B cell (primary cell): ENCODE data around the gene CHST10. TPM values are rescaled to one million over a fixed set of nuclear protein-coding genes. Genes with fewer than 3 reads are reported as not detected.
"Not testable (repeated sequence)": the region's sequence is repeated elsewhere in the genome, so short reads cannot be mapped to it uniquely, and the experiment has no call there.

Experiments used
- ATAC-seq: fragments of 200-7000 bp; cut with Tn5 transposase; one replicate; pipeline ENCODE4 v1.10.0; 2021; ENCODE audit warnings: low read depth, mild to moderate bottlenecking, moderate number of reproducible peaks, moderate library complexity
- CTCF ChIA-PET: fragments of 350-600 bp; sonication (Branson Sonifier 250); formaldehyde crosslinking; loops from one replicate; lab custom pipeline; 2021; ENCODE audit warnings: antibody characterized with exemption, inconsistent platforms; lab: Charles Lee
- POLR2A ChIA-PET: fragments of 350-600 bp; sonication (Branson Sonifier 250); formaldehyde crosslinking; loops from one replicate; lab custom pipeline; 2021; ENCODE audit warnings: antibody characterized with exemption; lab: Charles Lee
- DNase-seq: peaks from one replicate; pipeline ENCODE4 v3.0.0; 2013
- H2AFZ ChIP-seq: 2 replicates; pipeline ENCODE4 v1.6.1; 2012; ENCODE audit warnings: mild to moderate bottlenecking, low read depth, low read length; ENCODE audit not compliant: insufficient read depth, poor library complexity, severe bottlenecking
- H3K27ac ChIP-seq, 2 donors: 1 replicate in 1 of 2; 2 replicates in 1 of 2; pipeline ENCODE4 v1.5.1; 2012 to 2013; ENCODE audit warnings: low read length in 2 of 2, mild to moderate bottlenecking in 2 of 2, moderate library complexity in 1 of 2
- H3K27me3 ChIP-seq, 4 experiments: fragments of 200-600 bp in 1 of 4; sonication (generic) in 1 of 4; replicated peaks in 1 of 4; 1 replicate in 2 of 4; 2 replicates in 2 of 4; pipeline versions ENCODE4 v1.6.1 to v1.7.0; 2013 to 2016; ENCODE audit warnings: low read length in 3 of 4, mild to moderate bottlenecking in 2 of 4, mixed read lengths in 1 of 4, moderate library complexity in 1 of 4; ENCODE audit not compliant: insufficient read depth in 4 of 4, control insufficient read depth in 3 of 4; ENCODE audit errors: control extremely low read depth in 1 of 4
- H3K36me3 ChIP-seq, 2 experiments: replicated peaks in 1 of 2; 1 replicate in 1 of 2; 2 replicates in 1 of 2; pipeline versions ENCODE4 v1.6.1 to v1.7.1; 2013; ENCODE audit warnings: low read length in 1 of 2; ENCODE audit not compliant: insufficient read depth in 2 of 2, control insufficient read depth in 1 of 2; ENCODE audit errors: control extremely low read depth in 1 of 2, extremely low read depth in 1 of 2
- H3K4me1 ChIP-seq, 2 donors: fragments of 200-600 bp in 1 of 2; sonication (generic) in 1 of 2; 1 replicate in 1 of 2; 2 replicates in 1 of 2; pipeline versions ENCODE4 v1.5.1 to v1.6.1; 2013 to 2017; ENCODE audit warnings: low read length in 2 of 2; ENCODE audit not compliant: control insufficient read depth in 2 of 2, insufficient read depth in 2 of 2
- H3K4me2 ChIP-seq: replicated peaks from 2 replicates; pipeline ENCODE3; 2012; ENCODE audit warnings: mild to moderate bottlenecking, low read depth, low read length; ENCODE audit not compliant: poor library complexity, severe bottlenecking
- H3K4me3 ChIP-seq, 5 experiments: fragments of 200-600 bp in 1 of 5; sonication (generic) in 1 of 5; 1 replicate in 3 of 5; 2 replicates in 2 of 5; pipeline versions ENCODE4 v1.5.1 to v1.7.0; 2011 to 2016; ENCODE audit warnings: low read length in 4 of 5, mild to moderate bottlenecking in 4 of 5, low read depth in 2 of 5, control low read depth in 1 of 5, moderate library complexity in 1 of 5; ENCODE audit not compliant: insufficient read depth in 1 of 5; ENCODE audit errors: control extremely low read depth in 1 of 5, extremely low read depth in 1 of 5
- H3K79me2 ChIP-seq: fragments of 200-600 bp; sonication (generic); one replicate; pipeline ENCODE4 v1.6.0; 2016; ENCODE audit warnings: low read length; ENCODE audit not compliant: control insufficient read depth, insufficient read depth
- H3K9ac ChIP-seq: fragments of 200-600 bp; sonication (generic); 2 replicates; pipeline ENCODE4 v1.6.1; 2017; ENCODE audit warnings: mild to moderate bottlenecking, low read length, moderate library complexity
- H3K9me3 ChIP-seq, 3 donors: one replicate each; pipeline versions ENCODE4 v1.6.1 to v1.7.1; 2013; ENCODE audit warnings: low read length in 2 of 3; ENCODE audit not compliant: control insufficient read depth in 2 of 3, insufficient read depth in 1 of 3; ENCODE audit errors: control extremely low read depth in 1 of 3
- H4K20me1 ChIP-seq: 2 replicates; pipeline ENCODE4 v1.6.0; 2012; ENCODE audit warnings: mild to moderate bottlenecking, low read length; ENCODE audit not compliant: insufficient read depth, control insufficient read depth, poor library complexity, severe bottlenecking
- H3K27ac Mint-ChIP-seq: one replicate; pipeline ENCODE4 v1.8.0; 2021; ENCODE audit warnings: mixed read lengths
- H3K27me3 Mint-ChIP-seq: one replicate; pipeline ENCODE4 v1.8.0; 2021; ENCODE audit warnings: mixed read lengths
- H3K4me1 Mint-ChIP-seq: one replicate; pipeline ENCODE4 v1.8.0; 2021; ENCODE audit warnings: mixed read lengths
- H3K4me3 Mint-ChIP-seq: one replicate; pipeline ENCODE4 v1.8.0; 2021; ENCODE audit warnings: mixed read lengths
- H3K9me3 Mint-ChIP-seq: one replicate; pipeline ENCODE4 v1.8.0; 2022; ENCODE audit warnings: mixed read lengths; ENCODE audit not compliant: insufficient read depth
- CTCF ChIP-seq: fragments of 200-600 bp; IDR thresholded peaks from one replicate; pipeline ENCODE4 v1.8.0; 2022; ENCODE audit warnings: antibody characterized with exemption, mild to moderate bottlenecking
- EZH2 ChIP-seq: IDR thresholded peaks from 2 replicates; pipeline ENCODE4 v1.6.1; 2012; ENCODE audit warnings: borderline replicate concordance, low read depth, mild to moderate bottlenecking, moderate library complexity, low read length; ENCODE audit not compliant: insufficient read depth, poor library complexity, severe bottlenecking
- WGBS: methylation state at CpG from one replicate; pipeline ENCODE4 v1.1.5; 2013; ENCODE audit warnings: missing lambda C conversion rate; ENCODE audit not compliant: insufficient coverage; 5-methylcytosine and 5-hydroxymethylcytosine counted together
- intact Hi-C: fragments of 100-400 bp; cut with micrococcal nuclease; formaldehyde crosslinking; loops from one replicate; pipeline ENCODE4 v1.10.0; 2022
- polyA plus RNA-seq: library from polyadenylated mRNA; depleted of rRNA; stranded (reverse); fragments of >200 nt; gene quantifications from 2 replicates; pipeline ENCODE4 v1.2.3, GENCODE V29; 2012
- small RNA-seq: library from RNA; depleted of rRNA; stranded (forward); fragments of <200 nt; gene quantifications from one replicate; pipeline ENCODE3, GENCODE V24; 2012; ENCODE audit warnings: low replicate concordance, low read depth; ENCODE audit not compliant: insufficient read length
- total RNA-seq, 2 donors: library from RNA; stranded (reverse); fragments of 120-200 nt in 1 of 2; gene quantifications; 1 replicate in 1 of 2; 2 replicates in 1 of 2; pipeline versions ENCODE4 v1.2.3 to v1.2.4, GENCODE V29; 2013 to 2022

The CHST10 gene
- total and polyA plus RNA-seq, 2 donors (not counting 1 experiment from before 2014, with no cell fraction given): 5.2 to 9.9 TPM

- ATAC-seq: no peak
- Mint-ChIP-seq H3K4me3 (no peak overlapping the region), H3K27me3 (peaks cover 56% of the 10 kb centered on the region), H3K9me3 (peaks cover 12% of the 10 kb centered on the region), H3K4me1 (no peaks in the 10 kb centered on the region), H3K27ac (no peak overlapping the region)
- WGBS: 78% methylated on average over 2 of the region's 4 CpGs
- no peak overlapping the region for H2AFZ ChIP-seq
- no peak overlapping the region for H3K4me2 ChIP-seq
- DNase-seq: no peak
- peaks cover 0 to 18% (median 14%) of the 10 kb centered on the region in 4 experiments for H3K27me3 ChIP-seq
- no peak overlapping the region for H3K9ac ChIP-seq
- peaks cover 0 to 8% (median 0%) of the 10 kb centered on the region in 3 donors for H3K9me3 ChIP-seq
- no peaks in the 10 kb centered on the region for H4K20me1 ChIP-seq
- POLR2A ChIA-PET: no interaction called here
- H3K79me2 ChIP-seq: no peaks in the 10 kb centered on the region
- no peaks in the 10 kb centered on the region for H3K36me3 ChIP-seq
- CTCF ChIA-PET: no interaction called here
- intact Hi-C loops: no loop called here
- no peaks in the 10 kb centered on the region for H3K4me1 ChIP-seq
- no peak overlapping the region for H3K27ac ChIP-seq
- no peak overlapping the region for H3K4me3 ChIP-seq
- TF ChIP-seq CTCF (no peak), EZH2 (no peak)
Observed at GRCh38 chr2:100344433-100344832, 73.0 kb downstream of the CHST10 start.

GRCh38 chr2:100342466-100342865 lies 75.0 kb downstream of the CHST10 start:
- no CpG with 5 or more reads among the region's 2 CpGs for WGBS
- intact Hi-C loops: not testable (repeated sequence)

More at GRCh38 chr2:100342466-100342865, 75.0 kb downstream of the CHST10 start:
- H3K9me3 ChIP-seq, H3K4me1 Mint-ChIP-seq, H3K4me1 ChIP-seq, H3K79me2 ChIP-seq, H3K4me3 Mint-ChIP-seq, H3K27ac ChIP-seq, H3K4me3 ChIP-seq, POLR2A ChIA-PET, H3K4me2 ChIP-seq, H3K9ac ChIP-seq, CTCF ChIA-PET, H4K20me1 ChIP-seq, DNase-seq, ATAC-seq, H3K36me3 ChIP-seq, H2AFZ ChIP-seq, H3K27ac Mint-ChIP-seq: not testable (repeated sequence)
- peaks cover 12% of the 10 kb centered on the region for H3K9me3 Mint-ChIP-seq
- H3K27me3 Mint-ChIP-seq: peaks cover 46% of the 10 kb centered on the region
- peaks cover 0 to 11% (median 7%) of the 10 kb centered on the region in 4 experiments for H3K27me3 ChIP-seq

Small RNA genes lying within 50 kb of the gene (small RNA-seq; reads per million reads assigned to genes)
- gene AC012493.2: not detected
- gene AC012493.3: not detected

Other genes with a start within 250 kb of the CHST10 start
- 0.29 and 0.32 TPM in 2 replicates for gene LONRF2, start 95.2 kb downstream of the CHST10 start, total RNA-seq
- not detected in 2 replicates for gene LONRF2, start 95.2 kb downstream of the CHST10 start, polyA plus RNA-seq
- not detected in 2 replicates for gene NMS, start 52.8 kb upstream of the CHST10 start, total RNA-seq
- not detected in 2 replicates for gene NMS, start 52.8 kb upstream of the CHST10 start, polyA plus RNA-seq
- gene PDCL3, start 145.3 kb upstream of the CHST10 start, total RNA-seq: 18.1 and 24.1 TPM in 2 replicates
- gene PDCL3, start 145.3 kb upstream of the CHST10 start, polyA plus RNA-seq: 5.6 and 9.1 TPM in 2 replicates